K562 (cell line): Measurements from ENCODE around the gene LAMA3. TPM values are rescaled to one million over a fixed set of nuclear protein-coding genes. Genes with fewer than 3 reads are reported as not detected.

Experiments
- ATAC-seq: fragments of 200-7000 bp; cut with Tn5 transposase; 3 replicates; pipeline ENCODE4 v1.9.1; 2020; ENCODE audit warnings: moderate library complexity
- BruUV-seq: library from RNA; stranded (reverse); fragments of 400-500 nt; replicated peaks from 2 replicates; lab custom pipeline; 2021; lab: Mats Ljungman, UMichigan
- CTCF ChIA-PET: fragments of 300-600 bp; formaldehyde crosslinking; extraction: SDS; loops from one replicate; lab custom pipeline; 2021; ENCODE audit warnings: low intra/inter-chr PET ratio; lab: Yijun Ruan, JAX
- POLR2A ChIA-PET: fragments of 300-600, 350-650 bp; sonication (Branson Sonifier 250); formaldehyde crosslinking; extraction: SDS; loops from one replicate; lab custom pipeline; 2021; ENCODE audit warnings: antibody characterized with exemption, inconsistent platforms; lab: Yijun Ruan, JAX
- DNase-seq, 4 experiments: peaks; one replicate each; pipeline versions ENCODE4 v3.0.0 to v3.0.0-alpha.2; 2011 to 2018; ENCODE audit warnings: low spot score in 3 of 4, mixed read lengths in 3 of 4; ENCODE audit errors: extremely low read depth in 1 of 4
- FAIRE-seq: peaks from 2 replicates; lab custom pipeline; 2011; peaks lifted over from hg19 to GRCh38; lab: Jason Lieb, UNC
- H2AFZ ChIP-seq: 2 replicates; pipeline ENCODE4 v1.6.0; 2011; ENCODE audit warnings: low read depth, low read length, control low read depth, inconsistent platforms
- H3K27ac ChIP-seq: fragments of 200-600 bp; 3 replicates; pipeline ENCODE4 v1.8.0; 2011; ENCODE audit warnings: low read depth, mild to moderate bottlenecking, control low read depth, inconsistent platforms, low read length, moderate library complexity, mixed read lengths; ENCODE audit errors: extremely low read depth
- H3K27me3 ChIP-seq, 2 experiments: fragments of 300-600 bp in 1 of 2; 2 replicates in 1 of 2; 3 replicates in 1 of 2; pipeline versions ENCODE4 v1.6.0 to v1.8.0; 2011; ENCODE audit warnings: inconsistent platforms in 2 of 2, low read length in 2 of 2, mild to moderate bottlenecking in 1 of 2, mixed read lengths in 1 of 2, moderate library complexity in 1 of 2; ENCODE audit not compliant: control insufficient read depth in 2 of 2, insufficient read depth in 2 of 2
- H3K36me3 ChIP-seq: fragments of 300-600 bp; 3 replicates; pipeline ENCODE4 v1.8.0; 2011; ENCODE audit warnings: mild to moderate bottlenecking, low read length, inconsistent platforms; ENCODE audit not compliant: control insufficient read depth, insufficient read depth
- H3K4me1 ChIP-seq, 2 experiments: fragments of 200-600 bp in 1 of 2; replicated peaks in 1 of 2; 2 replicates in 1 of 2; 3 replicates in 1 of 2; pipeline versions ENCODE4 v1.5.1 to v1.8.0; 2011; ENCODE audit warnings: inconsistent platforms in 2 of 2, low read length in 2 of 2, mild to moderate bottlenecking in 1 of 2, mixed read lengths in 1 of 2, moderate library complexity in 1 of 2; ENCODE audit not compliant: control insufficient read depth in 2 of 2, insufficient read depth in 2 of 2
- H3K4me2 ChIP-seq: 2 replicates; pipeline ENCODE4 v1.6.1; 2011; ENCODE audit warnings: low read length, control low read depth, inconsistent platforms, mixed read lengths; ENCODE audit not compliant: insufficient read depth
- H3K4me3 ChIP-seq: fragments of 200-600 bp; sonication (generic), shearing (Covaris generic); 2 replicates; pipeline ENCODE4 v1.5.1; 2016; ENCODE audit warnings: control low read depth, inconsistent platforms
- H3K79me2 ChIP-seq: fragments of 200-600 bp; 3 replicates; pipeline ENCODE4 v1.8.0; 2011; ENCODE audit warnings: low read length, inconsistent platforms; ENCODE audit not compliant: control insufficient read depth, insufficient read depth
- H3K9ac ChIP-seq, 2 experiments: 2 replicates each; pipeline versions ENCODE4 v1.6.0 to v1.6.1; 2011; ENCODE audit warnings: low read depth in 2 of 2, low read length in 2 of 2, control low read depth in 1 of 2, inconsistent platforms in 1 of 2, mild to moderate bottlenecking in 1 of 2, mixed read lengths in 1 of 2; ENCODE audit not compliant: insufficient read depth in 1 of 2
- H3K9me1 ChIP-seq: one replicate; pipeline ENCODE4 v1.6.0; 2011; ENCODE audit warnings: inconsistent platforms, mild to moderate bottlenecking, low read length, moderate library complexity; ENCODE audit not compliant: control insufficient read depth, insufficient read depth
- H3K9me3 ChIP-seq: replicated peaks from 2 replicates; pipeline ENCODE4 v1.5.1; 2011; ENCODE audit warnings: low read depth, low read length, inconsistent platforms; ENCODE audit not compliant: control insufficient read depth, insufficient read depth
- H4K20me1 ChIP-seq: replicated peaks from 2 replicates; pipeline ENCODE4 v1.6.1; 2011; ENCODE audit warnings: low read length, inconsistent platforms, mixed read lengths; ENCODE audit not compliant: control insufficient read depth, insufficient read depth
- CCNT2 ChIP-seq: IDR thresholded peaks from 2 replicates; pipeline ENCODE4 v1.6.1; 2011; ENCODE audit warnings: borderline replicate concordance, low read depth, mild to moderate bottlenecking, moderate library complexity, mixed read lengths, low read length; ENCODE audit not compliant: insufficient read length; ENCODE audit errors: extremely low read depth
- CHD4 ChIP-seq: fragments of 200-600 bp; sonication (generic); IDR thresholded peaks from 3 replicates; pipeline ENCODE4 v1.6.1; 2012; ENCODE audit warnings: low read depth, mild to moderate bottlenecking, mixed read lengths, low read length, inconsistent platforms; ENCODE audit not compliant: insufficient read depth, insufficient replicate concordance, poor library complexity, severe bottlenecking
- CREBBP ChIP-seq: IDR thresholded peaks from one replicate; pipeline ENCODE4 v1.6.1; 2012; ENCODE audit warnings: low read depth, mild to moderate bottlenecking, control low read depth, inconsistent platforms, low read length
- HNRNPH1 ChIP-seq: fragments of 200-400 bp; formaldehyde crosslinking; optimal IDR thresholded peaks from 2 replicates; pipeline ENCODE3; 2017; ENCODE audit warnings: low read depth, mild to moderate bottlenecking, low read length, moderate library complexity
- KDM1A ChIP-seq, 2 experiments: fragments of 450-650 bp; IDR thresholded peaks; 2 replicates each; pipeline ENCODE4 v1.6.1; 2016; ENCODE audit warnings: mild to moderate bottlenecking in 2 of 2
- MAFF ChIP-seq: IDR thresholded peaks from 2 replicates; pipeline ENCODE4 v1.6.1; 2012; ENCODE audit warnings: low read length, improper control_type of control experiment
- NCOA1 ChIP-seq: fragments of 450-650 bp; IDR thresholded peaks from 2 replicates; pipeline ENCODE4 v1.6.1; 2016; ENCODE audit warnings: low read depth
- ZNF146 ChIP-seq: IDR thresholded peaks from one replicate; pipeline ENCODE4 v1.6.1; 2018; ENCODE audit warnings: missing compliant biosample characterization; ENCODE audit not compliant: unreplicated experiment
- ZNF717 ChIP-seq: fragments of 250-450 bp; sonication (Bioruptor Pico); IDR thresholded peaks from 2 replicates; pipeline ENCODE4 v1.5.0; 2021
- ZSCAN32 ChIP-seq: fragments of 450-650 bp; formaldehyde crosslinking; IDR thresholded peaks from 2 replicates; pipeline ENCODE4 v1.4.0; 2020; ENCODE audit warnings: mild to moderate bottlenecking, moderate library complexity
- WGBS: fragments of 100-300 bp; shearing (Covaris generic); methylation state at CpG from one replicate; pipeline ENCODE4 v1.1.6; 2016; ENCODE audit warnings: low coverage, mixed read lengths; ENCODE audit not compliant: insufficient coverage; ENCODE audit errors: missing lambda C conversion rate; 5-methylcytosine and 5-hydroxymethylcytosine counted together
- in situ Hi-C: fragments of 300-500 bp; cut with MboI; formaldehyde crosslinking; loops from 4 replicates; pipeline ENCODE4 v1.15.0; 2018; ENCODE audit warnings: inconsistent platforms, mixed read lengths
- intact Hi-C: fragments of 100-400 bp; cut with micrococcal nuclease; formaldehyde crosslinking; loops from 2 replicates; pipeline ENCODE4 v1.14.2; 2022
- polyA plus RNA-seq, 8 experiments: library from polyadenylated mRNA; depleted of rRNA in 4 of 8; stranded (reverse) in 5 of 8; unstranded in 3 of 8; fragments of >200 nt; fragmentation: Nextera tagmentation in 2 of 8; fragmentation: Illumina TruSeq in 1 of 8; extraction: Ambion mirVana in 2 of 8; extraction: Trizol in 1 of 8; gene quantifications; 2 replicates each; pipeline versions ENCODE4 v1.2.1 to v1.2.3, GENCODE V29; 2011 to 2014; ENCODE audit warnings: inconsistent platforms in 1 of 8, missing spikeins in 1 of 8
- total RNA-seq, 7 experiments: library from RNA; depleted of rRNA in 6 of 7; stranded (reverse); fragments of >200 nt in 6 of 7; fragmentation: Illumina TruSeq in 2 of 7; extraction: Trizol in 2 of 7; gene quantifications; 2 replicates each; pipeline versions ENCODE4 v1.2.1 to v1.2.3, GENCODE V29; 2011 to 2021; ENCODE audit warnings: low replicate concordance in 1 of 7
- TF ChIP-seq, protein P1 (sequence below): fragments of 250-450 bp; sonication (Bioruptor Pico); IDR thresholded peaks from 2 replicates; pipeline ENCODE4 v1.8.0; 2022; ENCODE audit warnings: moderate library complexity, mild to moderate bottlenecking, inconsistent platforms
- TF ChIP-seq, protein P2 (sequence below): IDR thresholded peaks from 3 replicates; pipeline ENCODE4 v1.6.1; 2011; ENCODE audit warnings: borderline replicate concordance, mild to moderate bottlenecking; ENCODE audit not compliant: insufficient read length, insufficient read depth
- TF ChIP-seq, protein P3 (sequence below): fragments of 250-450 bp; sonication (Bioruptor Pico); IDR thresholded peaks from 2 replicates; pipeline ENCODE4 v1.5.0; 2020; ENCODE audit warnings: mild to moderate bottlenecking, borderline replicate concordance

LAMA3 gene
- total and polyA plus RNA-seq, 9 of the 15 experiments (the other 6 are each of a cell fraction or from before 2014, with no cell fraction given), result 0.07 TPM; not detected in 8

DNA sequence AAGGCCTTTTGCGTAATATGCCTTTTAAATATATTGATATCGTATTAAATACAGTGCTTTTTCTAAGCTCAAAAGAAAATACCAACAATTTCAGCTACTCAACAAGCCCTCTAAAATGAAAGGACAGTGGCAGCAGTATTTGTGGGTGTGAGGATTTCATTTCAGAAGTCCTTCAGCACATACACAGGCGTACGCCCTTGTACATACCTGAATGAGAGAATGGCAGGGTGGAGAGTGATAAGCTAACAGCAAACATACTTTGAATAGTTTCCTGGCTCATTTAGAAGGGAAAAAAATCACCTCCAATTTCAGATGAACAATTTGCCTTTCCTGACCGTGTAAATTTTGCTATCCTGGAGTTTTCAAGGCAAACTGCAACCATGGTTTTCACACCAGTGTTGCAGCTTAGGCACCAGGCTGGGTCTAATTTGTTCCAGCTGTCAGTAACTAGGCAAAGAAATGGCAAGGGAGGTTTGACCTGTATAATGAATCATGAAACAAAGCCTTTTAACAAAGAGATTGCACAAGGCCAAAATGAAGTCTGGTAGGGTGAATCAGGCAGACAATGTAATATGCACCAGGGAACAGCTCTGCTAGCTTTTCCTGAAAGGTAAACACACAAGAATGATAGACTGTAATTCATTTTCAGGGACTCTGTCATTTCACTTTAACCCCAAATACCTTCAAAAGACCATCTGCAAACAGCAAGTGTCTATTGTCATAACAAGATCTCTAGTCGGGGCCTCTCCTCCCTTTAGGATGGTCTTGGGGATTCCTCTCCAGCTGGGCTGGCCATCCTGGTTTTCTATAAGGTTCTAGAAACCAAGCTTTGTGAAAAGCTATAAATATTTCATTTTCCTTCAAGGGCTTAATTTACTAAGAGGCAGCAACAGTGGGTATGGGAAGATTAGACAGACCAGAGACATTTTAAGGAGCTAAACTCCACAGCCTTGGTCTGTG is 38.0 kb upstream of the LAMA3 start:
- peaks cover 23 to 36% of the 10 kb centered on the region in 2 experiments for H3K27me3 ChIP-seq
- ChIA-PET CTCF (no interaction called here), POLR2A (interaction anchor here (1.1 kb wide), 1 partner anchor 134 kb away, joined by 3 read pairs; no protein-coding TSS in a partner anchor)
- TF ChIP-seq CCNT2 (no peak), ZNF146 (CRISPR knock-in tag) (no peak), ZNF717 (no peak), KDM1A (IDR thresholded peaks at IDR 0.05) (no peak), CHD4 (no peak), HNRNPH1 (no peak), NCOA1 (no peak), CREBBP (no peak), ZSCAN32 (CRISPR knock-in tag) (no peak), MAFF (no peak)
- TF ChIP-seq, protein P1, sequence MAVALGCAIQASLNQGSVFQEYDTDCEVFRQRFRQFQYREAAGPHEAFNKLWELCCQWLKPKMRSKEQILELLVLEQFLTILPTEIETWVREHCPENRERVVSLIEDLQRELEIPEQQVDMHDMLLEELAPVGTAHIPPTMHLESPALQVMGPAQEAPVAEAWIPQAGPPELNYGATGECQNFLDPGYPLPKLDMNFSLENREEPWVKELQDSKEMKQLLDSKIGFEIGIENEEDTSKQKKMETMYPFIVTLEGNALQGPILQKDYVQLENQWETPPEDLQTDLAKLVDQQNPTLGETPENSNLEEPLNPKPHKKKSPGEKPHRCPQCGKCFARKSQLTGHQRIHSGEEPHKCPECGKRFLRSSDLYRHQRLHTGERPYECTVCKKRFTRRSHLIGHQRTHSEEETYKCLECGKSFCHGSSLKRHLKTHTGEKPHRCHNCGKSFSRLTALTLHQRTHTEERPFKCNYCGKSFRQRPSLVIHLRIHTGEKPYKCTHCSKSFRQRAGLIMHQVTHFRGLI (CRISPR knock-in tag), result no peak
- TF ChIP-seq, protein P2, sequence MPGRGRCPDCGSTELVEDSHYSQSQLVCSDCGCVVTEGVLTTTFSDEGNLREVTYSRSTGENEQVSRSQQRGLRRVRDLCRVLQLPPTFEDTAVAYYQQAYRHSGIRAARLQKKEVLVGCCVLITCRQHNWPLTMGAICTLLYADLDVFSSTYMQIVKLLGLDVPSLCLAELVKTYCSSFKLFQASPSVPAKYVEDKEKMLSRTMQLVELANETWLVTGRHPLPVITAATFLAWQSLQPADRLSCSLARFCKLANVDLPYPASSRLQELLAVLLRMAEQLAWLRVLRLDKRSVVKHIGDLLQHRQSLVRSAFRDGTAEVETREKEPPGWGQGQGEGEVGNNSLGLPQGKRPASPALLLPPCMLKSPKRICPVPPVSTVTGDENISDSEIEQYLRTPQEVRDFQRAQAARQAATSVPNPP, result no peak
- TF ChIP-seq, protein P3, sequence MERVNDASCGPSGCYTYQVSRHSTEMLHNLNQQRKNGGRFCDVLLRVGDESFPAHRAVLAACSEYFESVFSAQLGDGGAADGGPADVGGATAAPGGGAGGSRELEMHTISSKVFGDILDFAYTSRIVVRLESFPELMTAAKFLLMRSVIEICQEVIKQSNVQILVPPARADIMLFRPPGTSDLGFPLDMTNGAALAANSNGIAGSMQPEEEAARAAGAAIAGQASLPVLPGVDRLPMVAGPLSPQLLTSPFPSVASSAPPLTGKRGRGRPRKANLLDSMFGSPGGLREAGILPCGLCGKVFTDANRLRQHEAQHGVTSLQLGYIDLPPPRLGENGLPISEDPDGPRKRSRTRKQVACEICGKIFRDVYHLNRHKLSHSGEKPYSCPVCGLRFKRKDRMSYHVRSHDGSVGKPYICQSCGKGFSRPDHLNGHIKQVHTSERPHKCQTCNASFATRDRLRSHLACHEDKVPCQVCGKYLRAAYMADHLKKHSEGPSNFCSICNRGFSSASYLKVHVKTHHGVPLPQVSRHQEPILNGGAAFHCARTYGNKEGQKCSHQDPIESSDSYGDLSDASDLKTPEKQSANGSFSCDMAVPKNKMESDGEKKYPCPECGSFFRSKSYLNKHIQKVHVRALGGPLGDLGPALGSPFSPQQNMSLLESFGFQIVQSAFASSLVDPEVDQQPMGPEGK (CRISPR knock-in tag), result no peak
- intact Hi-C loops (no loop called here), in situ Hi-C loops (no loop called here)
- H3K27ac ChIP-seq, result no peak overlapping the region
- no peak for DNase-seq
- no peak overlapping the region for H2AFZ ChIP-seq
- H3K9ac ChIP-seq, result no peak overlapping the region
- no peaks in the 10 kb centered on the region for H3K4me1 ChIP-seq
- no TSS peak for BruUV-seq
- H3K36me3 ChIP-seq, result no peaks in the 10 kb centered on the region
- no peak overlapping the region for H3K4me3 ChIP-seq
- H3K79me2 ChIP-seq, result no peaks in the 10 kb centered on the region
- no peaks in the 10 kb centered on the region for H3K9me3 ChIP-seq
- H4K20me1 ChIP-seq, result no peaks in the 10 kb centered on the region
- 2% methylated on average over 6 of the region's 6 CpGs for WGBS
- ATAC-seq, result no peak
- H3K4me2 ChIP-seq, result no peak overlapping the region
- FAIRE-seq, result no peak
- H3K9me1 ChIP-seq, result no peaks in the 10 kb centered on the region
